SW480 (cell line): Measurements from ENCODE around the gene CTLA4.

Experiments used
- DNase-seq: peaks from one replicate; pipeline ENCODE4 v3.0.0-alpha.2; 2016; ENCODE audit warnings: low spot score

CTLA4 gene

GRCh38 chr2:203867561-203868200, at the start of gene CTLA4:
CTLA4 (plus strand) TSS chr2:203867771; CDS start chr2:203867943, 172 bp downstream.
- no peak for DNase-seq

- no peak for DNase-seq
These were observed 48.9 kb upstream of the CTLA4 start for GRCh38 chr2:203818656-203819055.

GRCh38 chr2:203819434-203820133, 48.0 kb upstream of the CTLA4 start:
- no peak for DNase-seq

GRCh38 chr2:203820969-203821368, 46.6 kb upstream of the CTLA4 start:
- no peak for DNase-seq

GRCh38 chr2:203822240-203822639, 45.3 kb upstream of the CTLA4 start:
- DNase-seq, result no peak

GRCh38 chr2:203823173-203823572, 44.4 kb upstream of the CTLA4 start:
- no peak for DNase-seq

- DNase-seq, result no peak
These were observed 43.5 kb upstream of the CTLA4 start for GRCh38 chr2:203824057-203824456.

GRCh38 chr2:203824603-203825002, 43.0 kb upstream of the CTLA4 start:
- no peak for DNase-seq

GRCh38 chr2:203826704-203827103, 40.9 kb upstream of the CTLA4 start:
- no peak for DNase-seq

- no peak for DNase-seq
These were observed 37.1 kb upstream of the CTLA4 start for GRCh38 chr2:203830304-203831055.

GRCh38 chr2:203835420-203835819, 32.2 kb upstream of the CTLA4 start:
- DNase-seq, result no peak

GRCh38 chr2:203835892-203836800, 31.4 kb upstream of the CTLA4 start:
- no peak for DNase-seq

- DNase-seq, result no peak
These were observed 26.8 kb upstream of the CTLA4 start for GRCh38 chr2:203840655-203841205.

GRCh38 chr2:203841654-203842053, 25.9 kb upstream of the CTLA4 start:
- DNase-seq, result no peak

- no peak for DNase-seq
These were observed 25.2 kb upstream of the CTLA4 start for GRCh38 chr2:203842373-203842772.

GRCh38 chr2:203846490-203847105, 21.0 kb upstream of the CTLA4 start:
- no peak for DNase-seq

GRCh38 chr2:203849010-203849409, 18.6 kb upstream of the CTLA4 start:
- DNase-seq, result no peak

GRCh38 chr2:203852760-203853159, 14.8 kb upstream of the CTLA4 start:
- no peak for DNase-seq

GRCh38 chr2:203853271-203853670, 14.3 kb upstream of the CTLA4 start:
- no peak for DNase-seq

- no peak for DNase-seq
These were observed 13.8 kb upstream of the CTLA4 start for GRCh38 chr2:203853722-203854121.

GRCh38 chr2:203855274-203855673, 12.3 kb upstream of the CTLA4 start:
- no peak for DNase-seq
